CD4-positive, alpha-beta T cell treated with Interleukin-15 for 1 hour (primary cell): ENCODE data around the gene CMIP.

Source experiments
- DNase-seq: peaks from one replicate; pipeline ENCODE4 v3.0.0-alpha.2; 2020

Gene CMIP

GRCh38 chr16:81496742-81497141 is 52.1 kb downstream of the CMIP start:
- no peak for DNase-seq

GRCh38 chr16:81497690-81498089 is 53.1 kb downstream of the CMIP start:
- peak; percentile 50 for DNase-seq

GRCh38 chr16:81498351-81498750 is 53.7 kb downstream of the CMIP start:
- no peak for DNase-seq

- no peak for DNase-seq
These were observed 55.2 kb downstream of the CMIP start for GRCh38 chr16:81499576-81500380.

GRCh38 chr16:81500833-81501521 is 56.4 kb downstream of the CMIP start:
- DNase-seq: peak; percentile 87

- no peak for DNase-seq
These were observed 57.9 kb downstream of the CMIP start for GRCh38 chr16:81502396-81503070.

GRCh38 chr16:81505011-81505661 is 60.5 kb downstream of the CMIP start:
- peak; percentile 64 for DNase-seq

GRCh38 chr16:81509404-81509803 is 64.8 kb downstream of the CMIP start:
- no peak for DNase-seq

GRCh38 chr16:81510016-81510415 is 65.4 kb downstream of the CMIP start:
- no peak for DNase-seq

- no peak for DNase-seq
These were observed 66.8 kb downstream of the CMIP start for GRCh38 chr16:81511371-81511770.

GRCh38 chr16:81513204-81514040 is 68.8 kb downstream of the CMIP start:
- no peak for DNase-seq

- peak; percentile 54 for DNase-seq
These were observed 69.5 kb downstream of the CMIP start for GRCh38 chr16:81514041-81514559.

- no peak for DNase-seq
These were observed 70.1 kb downstream of the CMIP start for GRCh38 chr16:81514568-81515258.

GRCh38 chr16:81515281-81515680 is 70.7 kb downstream of the CMIP start:
- DNase-seq: no peak

GRCh38 chr16:81515721-81516120 is 71.1 kb downstream of the CMIP start:
- no peak for DNase-seq

GRCh38 chr16:81516478-81517149 is 72.0 kb downstream of the CMIP start:
- no peak for DNase-seq

- no peak for DNase-seq
These were observed 72.5 kb downstream of the CMIP start for GRCh38 chr16:81517150-81517499.

- no peak for DNase-seq
These were observed 73.2 kb downstream of the CMIP start for GRCh38 chr16:81517629-81518438.

- DNase-seq: no peak
These were observed 73.8 kb downstream of the CMIP start for GRCh38 chr16:81518439-81518757.
